DOHH2 (cell line): ENCODE data around the gene PSMB1.

Experiments
- CTCF ChIP-seq: fragments of 200-600 bp; sonication (generic); IDR thresholded peaks from one replicate; pipeline ENCODE4 v1.5.1; 2014; ENCODE audit warnings: antibody characterized with exemption, mild to moderate bottlenecking, low read depth, low read length; ENCODE audit not compliant: poor library complexity, severe bottlenecking
- EZH2phosphoT487 ChIP-seq: fragments of 200-600 bp; sonication (generic); IDR thresholded peaks from 2 replicates; pipeline ENCODE4 v1.6.1; 2017; ENCODE audit warnings: borderline replicate concordance, mild to moderate bottlenecking, antibody characterized with exemption, low read length, moderate library complexity, mixed read lengths

- TF ChIP-seq CTCF (no peak), EZH2phosphoT487 (no peak)
These were observed 59.8 kb downstream of the PSMB1 start for GRCh38 chr6:170493354-170493753.
